Activated CD4-positive, alpha-beta T cell treated with anti-CD3 and anti-CD28 coated beads for 36 hours (primary cell): ENCODE results near the gene BTBD10. TPM values are rescaled to one million over a fixed set of nuclear protein-coding genes. Genes with fewer than 3 reads are reported as not detected.
A peak's percentile ranks its signal among the peaks of the same experiment; 100 is the strongest.

Experiments used
- ATAC-seq: fragments of 200-7000 bp; cut with Tn5 transposase; one replicate; pipeline ENCODE4 v1.10.0; 2021; ENCODE audit warnings: mild to moderate bottlenecking, moderate library complexity
- CTCF ChIA-PET: fragments of 350-600 bp; sonication (Branson Sonifier 250); formaldehyde crosslinking; loops from one replicate; lab custom pipeline; 2021; ENCODE audit warnings: antibody characterized with exemption; lab: Charles Lee
- POLR2A ChIA-PET: fragments of 350-600 bp; sonication (Branson Sonifier 250); formaldehyde crosslinking; loops from one replicate; lab custom pipeline; 2021; ENCODE audit warnings: antibody characterized with exemption, inconsistent platforms; lab: Charles Lee
- DNase-seq: peaks from one replicate; pipeline ENCODE4 v3.0.0-alpha.2; 2020
- H3K27ac Mint-ChIP-seq: one replicate; pipeline ENCODE4 v1.8.0; 2021; ENCODE audit warnings: mixed read lengths
- H3K27me3 Mint-ChIP-seq: one replicate; pipeline ENCODE4 v1.8.0; 2021; ENCODE audit warnings: mixed read lengths
- H3K36me3 Mint-ChIP-seq: one replicate; pipeline ENCODE4 v1.8.0; 2021; ENCODE audit warnings: low read depth, mixed read lengths
- H3K4me1 Mint-ChIP-seq: one replicate; pipeline ENCODE4 v1.8.0; 2021; ENCODE audit warnings: mixed read lengths
- H3K4me3 Mint-ChIP-seq: one replicate; pipeline ENCODE4 v1.8.0; 2021; ENCODE audit warnings: mild to moderate bottlenecking, moderate library complexity, mixed read lengths
- H3K9me3 Mint-ChIP-seq: one replicate; pipeline ENCODE4 v1.8.0; 2021; ENCODE audit warnings: low read depth, mixed read lengths
- intact Hi-C, 2 experiments: fragments of 100-400 bp; cut with DNase I in 1 of 2; cut with micrococcal nuclease in 1 of 2; formaldehyde crosslinking; loops; one replicate each; pipeline versions ENCODE4 v1.14.2 to v1.15.1; 2022 to 2024; cut with DNase I, micrococcal nuclease
- total RNA-seq, 2 experiments: library from RNA; stranded (reverse); gene quantifications; one replicate each; pipeline ENCODE4 v1.2.3, GENCODE V29; 2021

BTBD10 gene
- 10 to 100 TPM; 20.1 to 25.4 TPM for total RNA-seq

GRCh38 chr11:13462901-13463778, at the start of gene BTBD10:
Gene BTBD10 (minus strand): TSS chr11:13463222. CDS start chr11:13445124, 18,098 bp downstream.
- Mint-ChIP-seq H3K36me3 (peaks cover 10% of the 10 kb centered on the region), H3K9me3 (no peaks in the 10 kb centered on the region), H3K4me3 (peak within 1 kb of the TSS; percentile 95), H3K27ac (peak within 1 kb of the TSS; percentile 99), H3K4me1 (peaks cover 40% of the 10 kb centered on the region), H3K27me3 (no peaks in the 10 kb centered on the region)
- peak; percentile 96 for DNase-seq
- ChIA-PET POLR2A (interaction anchor here (0.6 to 1.2 kb wide), 3 partner anchors 18 to 205 kb away, joined by 4 to 7 read pairs (median 4); partner anchors contain the start of gene FAR1), CTCF (interaction anchor here (1.0 to 2.6 kb wide), 7 partner anchors 8 to 30 kb away, joined by 3 to 7 read pairs (median 4); no protein-coding TSS in a partner anchor)
- ATAC-seq: peak; percentile 99
- intact Hi-C loops: loop anchor here (1.0 to 10.0 kb wide), 7 partner anchors 71 to 788 kb away; partner anchors contain the start of genes BMAL1 (in 2 of the 2), FAR1 (in 2 of the 2) and TEAD1 (in 1 of the 2)

GRCh38 chr11:13503393-13503792, 40.4 kb upstream of the BTBD10 start:
- intact Hi-C loops: no loop called here
- CTCF ChIA-PET: interaction anchor here (0.9 to 1.3 kb wide), 2 partner anchors 16 to 29 kb away, joined by 4 read pairs; no protein-coding TSS in a partner anchor

GRCh38 chr11:13502492-13502891, 39.5 kb upstream of the BTBD10 start:
- ATAC-seq (no peak), DNase-seq (no peak)
- H3K27ac Mint-ChIP-seq: no peak overlapping the region
- CTCF ChIA-PET: no interaction called here
- intact Hi-C loops: no loop called here
- H3K36me3 Mint-ChIP-seq: no peaks in the 10 kb centered on the region
- POLR2A ChIA-PET: no interaction called here
- peaks cover 25% of the 10 kb centered on the region for H3K27me3 Mint-ChIP-seq
- no peak overlapping the region for H3K4me3 Mint-ChIP-seq
- no peaks in the 10 kb centered on the region for H3K4me1 Mint-ChIP-seq
- H3K9me3 Mint-ChIP-seq: no peaks in the 10 kb centered on the region

More at GRCh38 chr11:13503393-13503792, 40.4 kb upstream of the BTBD10 start:
- DNase-seq (no peak), ATAC-seq (no peak)
- peaks cover 22% of the 10 kb centered on the region for H3K27me3 Mint-ChIP-seq
- POLR2A ChIA-PET: no interaction called here
- H3K4me1 Mint-ChIP-seq: no peaks in the 10 kb centered on the region
- no peak overlapping the region for H3K4me3 Mint-ChIP-seq
- H3K27ac Mint-ChIP-seq: no peak overlapping the region
- H3K9me3 Mint-ChIP-seq: no peaks in the 10 kb centered on the region
- H3K36me3 Mint-ChIP-seq: no peaks in the 10 kb centered on the region

GRCh38 chr11:13495929-13496328, 32.9 kb upstream of the BTBD10 start, which contains the start of gene PTH:
Gene PTH (minus strand): TSS chr11:13495997. CDS start chr11:13492855, 3,142 bp downstream.
- intact Hi-C loops: no loop called here
- DNase-seq: no peak
- CTCF ChIA-PET: no interaction called here
- POLR2A ChIA-PET: no interaction called here
- ATAC-seq: no peak
- H3K27me3 Mint-ChIP-seq: peaks cover 16% of the 10 kb centered on the region
- no peak within 1 kb of the TSS for H3K27ac Mint-ChIP-seq
- no peaks in the 10 kb centered on the region for H3K9me3 Mint-ChIP-seq
- H3K4me3 Mint-ChIP-seq: no peak within 1 kb of the TSS
- H3K4me1 Mint-ChIP-seq: no peaks in the 10 kb centered on the region
- H3K36me3 Mint-ChIP-seq: no peaks in the 10 kb centered on the region

- Mint-ChIP-seq H3K4me3 (no peak overlapping the region), H3K27ac (no peak overlapping the region), H3K27me3 (peaks cover 10% of the 10 kb centered on the region), H3K36me3 (no peaks in the 10 kb centered on the region), H3K9me3 (no peaks in the 10 kb centered on the region), H3K4me1 (no peaks in the 10 kb centered on the region)
- POLR2A ChIA-PET: no interaction called here
- no peak for DNase-seq
- CTCF ChIA-PET: no interaction called here
- no peak for ATAC-seq
- intact Hi-C loops: no loop called here
Measured at GRCh38 chr11:13494051-13494450, 31.0 kb upstream of the BTBD10 start.

GRCh38 chr11:13487661-13488030, 24.6 kb upstream of the BTBD10 start:
- H3K9me3 Mint-ChIP-seq: peaks cover 1% of the 10 kb centered on the region
- peak overlapping the region; percentile 71 for H3K27ac Mint-ChIP-seq
- ChIA-PET CTCF (interaction anchor here (0.7 to 2.0 kb wide), 9 partner anchors 9 to 27 kb away, joined by 3 to 15 read pairs (median 4); partner anchors contain the start of gene BTBD10), POLR2A (interaction anchor here (0.5 to 0.7 kb wide), 2 partner anchors 666 to 1094 kb away, joined by 3 to 6 read pairs; no protein-coding TSS in a partner anchor)
- ATAC-seq (peak; percentile 75), DNase-seq (peak; percentile 15)
- H3K27me3 Mint-ChIP-seq: no peaks in the 10 kb centered on the region
- peak overlapping the region; percentile 50 for H3K4me3 Mint-ChIP-seq
- H3K4me1 Mint-ChIP-seq: peaks cover 4% of the 10 kb centered on the region
- intact Hi-C loops: loop anchor here (2.0 to 10.0 kb wide), 2 partner anchors 761 to 1747 kb away; no protein-coding TSS in a partner anchor
- H3K36me3 Mint-ChIP-seq: no peaks in the 10 kb centered on the region

GRCh38 chr11:13486926-13487660, 24.1 kb upstream of the BTBD10 start:
- ChIA-PET POLR2A (interaction anchor here (0.7 kb wide), 1 partner anchor 1095 kb away, joined by 6 read pairs; no protein-coding TSS in a partner anchor), CTCF (interaction anchor here (0.6 to 2.0 kb wide), 10 partner anchors 10 to 434 kb away, joined by 3 to 15 read pairs (median 4); partner anchors contain the start of gene BTBD10)
- ATAC-seq: peak; percentile 93
- intact Hi-C loops: loop anchor here (2.0 to 10.0 kb wide), 2 partner anchors 762 to 1748 kb away; no protein-coding TSS in a partner anchor
- H3K27ac Mint-ChIP-seq: peak overlapping the region; percentile 71
- H3K27me3 Mint-ChIP-seq: peaks cover 1% of the 10 kb centered on the region
- peak overlapping the region; percentile 50 for H3K4me3 Mint-ChIP-seq
- peak; percentile 80 for DNase-seq
- no peaks in the 10 kb centered on the region for H3K36me3 Mint-ChIP-seq
- H3K4me1 Mint-ChIP-seq: peaks cover 4% of the 10 kb centered on the region
- peaks cover 1% of the 10 kb centered on the region for H3K9me3 Mint-ChIP-seq

- Mint-ChIP-seq H3K4me3 (no peak overlapping the region), H3K27me3 (peaks cover 21% of the 10 kb centered on the region), H3K36me3 (no peaks in the 10 kb centered on the region), H3K9me3 (peaks cover 4% of the 10 kb centered on the region), H3K27ac (no peak overlapping the region), H3K4me1 (no peaks in the 10 kb centered on the region)
- POLR2A ChIA-PET: no interaction called here
- ATAC-seq (no peak), DNase-seq (no peak)
- intact Hi-C loops: loop anchor here in 1 of 2 experiments (10.0 kb wide), 1 partner anchor 1755 kb away; no protein-coding TSS in a partner anchor
- CTCF ChIA-PET: no interaction called here
Measured at GRCh38 chr11:13480198-13480597, 17.2 kb upstream of the BTBD10 start.

GRCh38 chr11:13479688-13480087, 16.7 kb upstream of the BTBD10 start:
- Mint-ChIP-seq H3K27me3 (peaks cover 21% of the 10 kb centered on the region), H3K27ac (no peak overlapping the region), H3K36me3 (no peaks in the 10 kb centered on the region), H3K9me3 (peaks cover 4% of the 10 kb centered on the region), H3K4me3 (no peak overlapping the region), H3K4me1 (no peaks in the 10 kb centered on the region)
- ATAC-seq (no peak), DNase-seq (no peak)
- CTCF ChIA-PET: no interaction called here
- POLR2A ChIA-PET: no interaction called here
- intact Hi-C loops: loop anchor here in 1 of 2 experiments (10.0 kb wide), 1 partner anchor 1755 kb away; no protein-coding TSS in a partner anchor

GRCh38 chr11:13475091-13475490, 12.1 kb upstream of the BTBD10 start:
- DNase-seq (no peak), ATAC-seq (no peak)
- POLR2A ChIA-PET: no interaction called here
- H3K9me3 Mint-ChIP-seq: no peaks in the 10 kb centered on the region
- CTCF ChIA-PET: no interaction called here
- H3K36me3 Mint-ChIP-seq: no peaks in the 10 kb centered on the region
- no peak overlapping the region for H3K27ac Mint-ChIP-seq
- no peak overlapping the region for H3K4me3 Mint-ChIP-seq
- no peaks in the 10 kb centered on the region for H3K4me1 Mint-ChIP-seq
- intact Hi-C loops: no loop called here
- H3K27me3 Mint-ChIP-seq: peaks cover 15% of the 10 kb centered on the region
